HUDEP-2 (cell line): ENCODE data around the gene GLUL.
"Not testable (repeated sequence)": the region's sequence is repeated elsewhere in the genome, so short reads cannot be mapped to it uniquely, and the experiment has no call there.

Experiments
- DNase-seq, 76 experiments: peaks; one replicate each; lab custom pipeline; 2025; ENCODE audit not compliant: unreplicated experiment in 76 of 76; lab: John Stamatoyannopoulos, UW

The GLUL gene

GRCh38 chr1:182395906-182396305, 4.3 kb upstream of the GLUL start:
- DNase-seq = no peak

GRCh38 chr1:182394055-182394775, 2.6 kb upstream of the GLUL start:
- no peak for DNase-seq

GRCh38 chr1:182392050-182393028, 749 bp upstream of the GLUL start:
- DNase-seq = peak in 7 of 76 experiments; percentile 27 to 62 (median 49)

- DNase-seq = no peak
These were observed 595 bp downstream of the GLUL start for GRCh38 chr1:182391028-182391361.

- DNase-seq = peak in 1 of 76 experiments; percentile 22
These were observed 2.0 kb downstream of the GLUL start for GRCh38 chr1:182389619-182390047.

- DNase-seq = no peak
These were observed 3.0 kb downstream of the GLUL start for GRCh38 chr1:182388392-182389134.

GRCh38 chr1:182387566-182387965, 4.0 kb downstream of the GLUL start:
- DNase-seq = no peak

- DNase-seq = no peak
These were observed 4.6 kb downstream of the GLUL start for GRCh38 chr1:182386980-182387379.

- DNase-seq = peak in 8 of 76 experiments; percentile 15 to 43 (median 23)
These were observed 5.4 kb downstream of the GLUL start for GRCh38 chr1:182385885-182386853.

- no peak for DNase-seq
These were observed 7.1 kb downstream of the GLUL start for GRCh38 chr1:182384387-182384960.

GRCh38 chr1:182383934-182384333, 7.7 kb downstream of the GLUL start:
- DNase-seq = no peak

GRCh38 chr1:182383037-182383661, 8.4 kb downstream of the GLUL start:
- no peak for DNase-seq

- DNase-seq = peak in 5 of 76 experiments; percentile 11 to 33 (median 22)
These were observed 9.4 kb downstream of the GLUL start for GRCh38 chr1:182381962-182382819.

GRCh38 chr1:182380199-182380598, 11.4 kb downstream of the GLUL start:
- no peak for DNase-seq

- DNase-seq = not testable (repeated sequence)
These were observed 11.8 kb downstream of the GLUL start for GRCh38 chr1:182379781-182380180.

- DNase-seq = no peak
These were observed 14.5 kb downstream of the GLUL start for GRCh38 chr1:182376936-182377574.

- no peak for DNase-seq
These were observed 17.3 kb downstream of the GLUL start for GRCh38 chr1:182374101-182374834.
